ENCODE data around the gene TBC1D5. TPM values are rescaled to one million over a fixed set of nuclear protein-coding genes. Genes with fewer than 3 reads are reported as not detected.
A peak's percentile ranks its signal among the peaks of the same experiment; 100 is the strongest.
"Not testable (repeated sequence)": the region's sequence is repeated elsewhere in the genome, so short reads cannot be mapped to it uniquely, and the experiment has no call there.

Gene TBC1D5
- total RNA-seq, 1 donor from 2014 or later = 98.7 TPM

- no peak for DNase-seq
Observed at GRCh38 chr3:17709236-17709810, 33.1 kb downstream of the TBC1D5 start.

- no peak for DNase-seq
Observed at GRCh38 chr3:17707813-17708543, 34.5 kb downstream of the TBC1D5 start.

GRCh38 chr3:17705991-17706390 is 36.4 kb downstream of the TBC1D5 start:
- not testable (repeated sequence) for DNase-seq

- DNase-seq = not testable (repeated sequence)
Observed at GRCh38 chr3:17699815-17700214, 42.6 kb downstream of the TBC1D5 start.

- not testable (repeated sequence) for DNase-seq
Observed at GRCh38 chr3:17695665-17696064, 46.8 kb downstream of the TBC1D5 start.

- not testable (repeated sequence) for DNase-seq
Observed at GRCh38 chr3:17693670-17693999, 48.8 kb downstream of the TBC1D5 start.

- not testable (repeated sequence) for DNase-seq
Observed at GRCh38 chr3:17692846-17693669, 49.4 kb downstream of the TBC1D5 start.

GRCh38 chr3:17687566-17687965 is 54.9 kb downstream of the TBC1D5 start:
- DNase-seq = no peak

- DNase-seq = peak; percentile 31
Observed at GRCh38 chr3:17686613-17687012, 55.8 kb downstream of the TBC1D5 start.

- no peak for DNase-seq
Observed at GRCh38 chr3:17683542-17684207, 58.8 kb downstream of the TBC1D5 start.

GRCh38 chr3:17680530-17680929 is 61.9 kb downstream of the TBC1D5 start:
- no peak for DNase-seq

GRCh38 chr3:17678116-17678741 is 64.2 kb downstream of the TBC1D5 start:
- peak; percentile 23 for DNase-seq

- DNase-seq = no peak
Observed at GRCh38 chr3:17674082-17674686, 68.2 kb downstream of the TBC1D5 start.

- DNase-seq = peak; percentile 8
Observed at GRCh38 chr3:17672506-17672905, 69.9 kb downstream of the TBC1D5 start.

- peak; percentile 40 for DNase-seq
Observed at GRCh38 chr3:17670749-17671148, 71.7 kb downstream of the TBC1D5 start.

- DNase-seq = no peak
Observed at GRCh38 chr3:17664923-17665322, 77.5 kb downstream of the TBC1D5 start.

- DNase-seq = no peak
Observed at GRCh38 chr3:17656264-17656663, 86.2 kb downstream of the TBC1D5 start.

- no peak for DNase-seq
Observed at GRCh38 chr3:17655743-17656142, 86.7 kb downstream of the TBC1D5 start.

GRCh38 chr3:17649748-17650147 is 92.7 kb downstream of the TBC1D5 start:
- DNase-seq = not testable (repeated sequence)

- not testable (repeated sequence) for DNase-seq
Observed at GRCh38 chr3:17648630-17649355, 93.6 kb downstream of the TBC1D5 start.

GRCh38 chr3:17645074-17645698 is 97.2 kb downstream of the TBC1D5 start:
- DNase-seq = peak; percentile 81
